ENCODE results near the gene CNN2.
A peak's percentile ranks its signal among the peaks of the same experiment; 100 is the strongest.

The CNN2 gene

DNA sequence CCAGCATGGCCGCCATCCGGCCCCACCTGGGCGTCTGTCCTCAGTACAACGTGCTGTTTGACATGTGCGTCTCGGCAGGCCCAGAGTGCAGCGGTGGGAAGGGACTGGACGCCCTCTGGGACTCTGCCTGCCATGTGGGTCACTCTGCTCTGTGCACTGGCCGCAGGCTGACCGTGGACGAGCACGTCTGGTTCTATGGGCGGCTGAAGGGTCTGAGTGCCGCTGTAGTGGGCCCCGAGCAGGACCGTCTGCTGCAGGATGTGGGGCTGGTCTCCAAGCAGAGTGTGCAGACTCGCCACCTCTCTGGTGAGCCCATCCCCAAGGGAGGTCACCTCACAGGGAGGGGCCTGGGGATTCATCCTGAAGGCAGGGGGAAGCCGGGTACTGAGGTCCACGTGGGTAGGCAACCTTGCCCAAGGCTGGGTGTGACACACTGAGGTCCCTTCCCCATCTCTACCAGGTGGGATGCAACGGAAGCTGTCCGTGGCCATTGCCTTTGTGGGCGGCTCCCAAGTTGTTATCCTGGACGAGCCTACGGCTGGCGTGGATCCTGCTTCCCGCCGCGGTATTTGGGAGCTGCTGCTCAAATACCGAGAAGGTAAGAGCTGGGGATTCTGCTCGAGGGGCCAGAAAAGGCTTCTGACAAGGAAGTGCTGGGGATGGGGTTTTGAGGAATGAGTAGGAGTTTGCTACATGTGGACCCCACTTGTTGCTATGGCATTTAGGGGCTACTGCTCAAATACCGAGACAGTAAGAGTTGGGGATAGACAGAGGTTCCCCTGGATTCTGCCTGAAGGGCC lies 24.8 kb downstream of the CNN2 start:
- Histone ChIP-seq H3K36me3 (replicated peaks) (no peaks in the 10 kb centered on the region), H3K27me3 (ENCODE audit: low read depth) (no peaks in the 10 kb centered on the region), H3K4me3 (no peak overlapping the region), H3K9me3 (no peaks in the 10 kb centered on the region), H3K4me1 (no peaks in the 10 kb centered on the region)
- no peak for DNase-seq (ENCODE audit: low spot score in 2 of 2)
- in situ Hi-C loops (cut with MboI; ENCODE audit: low sequenced_read_pairs): no loop called here

DNA sequence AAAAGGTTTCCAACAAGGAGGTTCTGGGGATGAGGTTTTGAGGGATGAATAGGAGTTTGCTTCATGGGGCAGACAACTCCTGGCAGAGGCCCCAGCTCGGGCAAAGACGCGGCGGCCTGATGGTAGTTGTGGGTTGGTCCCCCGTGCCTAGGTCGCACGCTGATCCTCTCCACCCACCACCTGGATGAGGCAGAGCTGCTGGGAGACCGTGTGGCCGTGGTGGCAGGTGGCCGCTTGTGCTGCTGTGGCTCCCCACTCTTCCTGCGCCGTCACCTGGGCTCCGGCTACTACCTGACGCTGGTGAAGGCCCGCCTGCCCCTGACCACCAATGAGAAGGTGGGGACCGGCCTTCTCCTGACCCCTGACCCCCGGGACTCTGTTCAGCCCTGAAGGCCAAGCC lies 25.4 kb downstream of the CNN2 start:
- Histone ChIP-seq H3K9me3 (no peaks in the 10 kb centered on the region), H3K4me1 (no peaks in the 10 kb centered on the region), H3K27me3 (ENCODE audit: low read depth) (no peaks in the 10 kb centered on the region), H3K4me3 (no peak overlapping the region), H3K36me3 (replicated peaks) (no peaks in the 10 kb centered on the region)
- in situ Hi-C loops (cut with MboI; ENCODE audit: low sequenced_read_pairs): no loop called here
- DNase-seq (ENCODE audit: low spot score in 2 of 2): no peak

DNA sequence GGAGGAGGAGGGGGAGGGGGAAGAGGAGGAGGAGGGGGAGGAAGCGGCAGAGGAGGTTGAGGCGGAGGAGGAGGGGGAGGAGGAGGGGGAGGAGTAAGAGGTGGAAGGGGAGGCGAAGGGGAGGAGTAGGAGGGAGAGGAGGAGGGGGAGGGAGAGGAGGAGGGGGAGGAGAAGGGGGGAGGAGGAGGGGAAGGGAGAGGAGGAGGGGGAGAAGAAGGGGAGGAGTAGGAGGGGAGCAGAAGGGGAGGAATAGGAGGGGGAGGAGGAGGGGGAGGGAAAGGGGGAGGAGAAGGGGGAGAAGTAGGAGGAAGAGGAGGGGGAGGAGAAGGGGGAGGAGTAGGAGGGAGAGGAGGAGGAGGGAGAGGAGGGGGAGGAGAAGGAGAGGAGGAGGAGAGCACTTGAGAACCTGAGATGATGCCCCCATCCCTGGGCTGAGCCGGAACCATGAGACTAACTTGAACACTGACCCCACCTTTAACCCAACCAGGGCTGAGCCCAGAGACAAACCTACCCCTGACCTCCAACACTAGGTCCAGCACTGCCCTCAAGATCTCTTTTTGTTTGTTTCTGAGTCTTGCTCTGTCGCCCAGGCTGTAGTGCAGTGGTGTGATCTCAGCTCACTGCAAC lies 26.1 kb downstream of the CNN2 start:
- DNase-seq (ENCODE audit: low spot score in 2 of 2): no peak
- H3K4me1 ChIP-seq: no peaks in the 10 kb centered on the region
- H3K27me3 ChIP-seq (ENCODE audit: low read depth): no peaks in the 10 kb centered on the region
- no peaks in the 10 kb centered on the region for H3K9me3 ChIP-seq
- H3K4me3 ChIP-seq: no peak overlapping the region
- in situ Hi-C loops (cut with MboI; ENCODE audit: low sequenced_read_pairs): no loop called here
- no peaks in the 10 kb centered on the region for H3K36me3 ChIP-seq (replicated peaks)

GRCh38 chr19:1053176-1054101 lies 27.0 kb downstream of the CNN2 start:
- no peak for DNase-seq (ENCODE audit: low spot score in 2 of 2)
- in situ Hi-C loops (cut with MboI; ENCODE audit: low sequenced_read_pairs): no loop called here
- Histone ChIP-seq H3K9me3 (no peaks in the 10 kb centered on the region), H3K27me3 (ENCODE audit: low read depth) (no peaks in the 10 kb centered on the region), H3K36me3 (replicated peaks) (no peaks in the 10 kb centered on the region), H3K4me1 (no peaks in the 10 kb centered on the region), H3K4me3 (no peak overlapping the region)

DNA sequence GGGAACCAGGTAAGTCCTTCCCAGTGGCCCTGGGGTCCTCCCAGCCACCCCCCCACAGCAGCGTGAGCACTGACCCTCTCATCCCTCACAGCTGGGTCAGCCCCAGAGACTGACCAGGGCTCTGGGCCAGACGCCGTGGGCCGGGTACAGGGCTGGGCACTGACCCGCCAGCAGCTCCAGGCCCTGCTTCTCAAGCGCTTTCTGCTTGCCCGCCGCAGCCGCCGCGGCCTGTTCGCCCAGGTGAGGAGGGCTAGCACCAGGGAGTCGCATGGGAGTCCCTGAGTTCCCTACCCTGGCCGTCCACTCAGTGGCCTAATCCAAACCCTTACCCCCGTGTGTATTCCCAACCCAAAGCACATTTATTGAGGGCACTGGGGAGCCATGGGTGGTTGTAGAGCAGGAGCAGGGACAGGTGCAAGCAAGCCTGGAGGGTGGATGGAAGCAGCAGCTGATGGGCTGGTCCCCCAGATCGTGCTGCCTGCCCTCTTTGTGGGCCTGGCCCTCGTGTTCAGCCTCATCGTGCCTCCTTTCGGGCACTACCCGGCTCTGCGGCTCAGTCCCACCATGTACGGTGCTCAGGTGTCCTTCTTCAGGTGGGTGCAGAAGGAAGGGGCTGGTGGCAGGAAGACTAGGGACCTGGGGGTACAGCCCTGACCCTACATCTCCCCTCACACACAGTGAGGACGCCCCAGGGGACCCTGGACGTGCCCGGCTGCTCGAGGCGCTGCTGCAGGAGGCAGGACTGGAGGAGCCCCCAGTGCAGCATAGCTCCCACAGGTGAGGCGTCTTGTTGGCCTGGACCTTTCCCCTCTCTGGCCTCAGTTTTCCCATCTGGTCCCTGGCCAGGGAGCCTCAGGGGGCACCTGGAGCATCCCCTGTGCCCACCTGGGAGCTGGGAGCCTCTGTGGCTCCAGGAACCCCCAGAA lies 28.0 kb downstream of the CNN2 start:
- DNase-seq (ENCODE audit: low spot score in 2 of 2): no peak
- Histone ChIP-seq H3K36me3 (replicated peaks) (no peaks in the 10 kb centered on the region), H3K27me3 (ENCODE audit: low read depth) (no peaks in the 10 kb centered on the region), H3K9me3 (no peaks in the 10 kb centered on the region), H3K4me3 (no peak overlapping the region), H3K4me1 (no peaks in the 10 kb centered on the region)
- in situ Hi-C loops (cut with MboI; ENCODE audit: low sequenced_read_pairs): no loop called here

GRCh38 chr19:1055028-1055425 lies 28.6 kb downstream of the CNN2 start:
- no peaks in the 10 kb centered on the region for H3K36me3 ChIP-seq (replicated peaks)
- no peaks in the 10 kb centered on the region for H3K27me3 ChIP-seq (ENCODE audit: low read depth)
- DNase-seq (ENCODE audit: low spot score in 2 of 2): no peak
- H3K9me3 ChIP-seq: no peaks in the 10 kb centered on the region
- no peak overlapping the region for H3K4me3 ChIP-seq
- H3K4me1 ChIP-seq: no peaks in the 10 kb centered on the region
- in situ Hi-C loops (cut with MboI; ENCODE audit: low sequenced_read_pairs): no loop called here

- no peaks in the 10 kb centered on the region for H3K36me3 ChIP-seq (replicated peaks)
- in situ Hi-C loops (cut with MboI; ENCODE audit: low sequenced_read_pairs): no loop called here
- no peak for DNase-seq (ENCODE audit: low spot score in 2 of 2)
- H3K4me3 ChIP-seq: no peak overlapping the region
- no peaks in the 10 kb centered on the region for H3K9me3 ChIP-seq
- no peaks in the 10 kb centered on the region for H3K4me1 ChIP-seq
- no peaks in the 10 kb centered on the region for H3K27me3 ChIP-seq (ENCODE audit: low read depth)
Observed at GRCh38 chr19:1055886-1056620, 29.6 kb downstream of the CNN2 start.

- Histone ChIP-seq H3K36me3 (replicated peaks) (no peaks in the 10 kb centered on the region), H3K4me1 (no peaks in the 10 kb centered on the region), H3K9me3 (no peaks in the 10 kb centered on the region), H3K4me3 (no peak overlapping the region), H3K27me3 (ENCODE audit: low read depth) (no peaks in the 10 kb centered on the region)
- no peak for DNase-seq (ENCODE audit: low spot score in 2 of 2)
- in situ Hi-C loops (cut with MboI; ENCODE audit: low sequenced_read_pairs): no loop called here
Observed at GRCh38 chr19:1057176-1057855, 30.9 kb downstream of the CNN2 start.

GRCh38 chr19:1058112-1058511 lies 31.7 kb downstream of the CNN2 start:
- no peaks in the 10 kb centered on the region for H3K27me3 ChIP-seq (ENCODE audit: low read depth)
- H3K36me3 ChIP-seq (replicated peaks): no peaks in the 10 kb centered on the region
- no peak overlapping the region for H3K4me3 ChIP-seq
- H3K4me1 ChIP-seq: no peaks in the 10 kb centered on the region
- in situ Hi-C loops (cut with MboI; ENCODE audit: low sequenced_read_pairs): no loop called here
- H3K9me3 ChIP-seq: no peaks in the 10 kb centered on the region
- DNase-seq (ENCODE audit: low spot score in 2 of 2): no peak

GRCh38 chr19:1060689-1061088 lies 34.3 kb downstream of the CNN2 start:
- peaks cover 9% of the 10 kb centered on the region for H3K4me1 ChIP-seq
- no peaks in the 10 kb centered on the region for H3K27me3 ChIP-seq (ENCODE audit: low read depth)
- DNase-seq (ENCODE audit: low spot score in 2 of 2): no peak
- H3K9me3 ChIP-seq: no peaks in the 10 kb centered on the region
- H3K4me3 ChIP-seq: no peak overlapping the region
- no peaks in the 10 kb centered on the region for H3K36me3 ChIP-seq (replicated peaks)
- in situ Hi-C loops (cut with MboI; ENCODE audit: low sequenced_read_pairs): no loop called here

DNA sequence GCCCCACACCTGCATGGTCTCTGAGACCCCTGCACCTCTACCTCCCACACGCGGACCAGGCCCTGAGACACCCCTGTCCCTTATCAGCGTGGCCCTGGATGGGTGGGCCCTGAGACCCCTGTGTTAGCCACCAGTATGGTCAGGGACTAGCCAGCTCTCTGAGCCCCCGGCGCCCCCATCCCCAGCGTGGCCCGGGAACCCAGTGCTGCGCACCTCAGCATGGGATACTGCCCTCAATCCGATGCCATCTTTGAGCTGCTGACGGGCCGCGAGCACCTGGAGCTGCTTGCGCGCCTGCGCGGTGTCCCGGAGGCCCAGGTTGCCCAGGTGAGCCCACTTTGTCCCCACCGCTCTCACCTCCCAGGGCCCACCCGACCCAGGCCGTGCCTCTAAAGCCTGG lies 35.6 kb downstream of the CNN2 start:
- H3K9me3 ChIP-seq: no peaks in the 10 kb centered on the region
- no peaks in the 10 kb centered on the region for H3K27me3 ChIP-seq (ENCODE audit: low read depth)
- in situ Hi-C loops (cut with MboI; ENCODE audit: low sequenced_read_pairs): no loop called here
- no peak for DNase-seq (ENCODE audit: low spot score in 2 of 2)
- no peaks in the 10 kb centered on the region for H3K36me3 ChIP-seq (replicated peaks)
- H3K4me1 ChIP-seq: peaks cover 12% of the 10 kb centered on the region
- no peak overlapping the region for H3K4me3 ChIP-seq

GRCh38 chr19:1062387-1063029 lies 36.1 kb downstream of the CNN2 start:
- Histone ChIP-seq H3K36me3 (replicated peaks) (no peaks in the 10 kb centered on the region), H3K27me3 (ENCODE audit: low read depth) (no peaks in the 10 kb centered on the region), H3K9me3 (no peaks in the 10 kb centered on the region), H3K4me3 (no peak overlapping the region), H3K4me1 (peaks cover 12% of the 10 kb centered on the region)
- in situ Hi-C loops (cut with MboI; ENCODE audit: low sequenced_read_pairs): no loop called here
- peak in 1 of 2 experiments; percentile 70 for DNase-seq (ENCODE audit: low spot score in 2 of 2)

Measured in HAP-1 (cell line).